ENCODE results near the gene MYOM1. TPM values are rescaled to one million over a fixed set of nuclear protein-coding genes. Genes with fewer than 3 reads are reported as not detected.

Gene MYOM1
- total RNA-seq, 1 donor from 2014 or later = 0.57 TPM

GRCh38 chr18:3194947-3195612 is 24.7 kb downstream of the MYOM1 start:
- DNase-seq (ENCODE audit: low read depth) = no peak

DNA sequence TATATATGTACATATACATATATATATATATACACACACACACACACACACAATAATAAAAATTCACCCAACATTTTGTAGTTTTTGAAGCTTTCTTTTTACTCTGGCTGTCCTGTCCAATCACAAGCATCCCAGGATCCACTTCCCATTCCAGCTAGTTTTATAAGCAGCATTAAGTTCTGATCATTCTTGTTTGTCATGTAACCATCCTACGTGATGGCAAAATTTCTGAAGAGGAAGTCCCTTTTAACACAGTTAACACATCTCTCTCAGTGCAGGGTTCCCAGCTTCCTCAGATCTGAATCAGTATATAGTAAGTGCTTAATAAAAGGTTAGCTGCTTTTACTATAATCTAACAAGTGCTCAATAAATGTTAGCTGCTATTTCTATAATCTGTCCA is 26.4 kb downstream of the MYOM1 start:
- Histone ChIP-seq H3K27ac (ENCODE audit: low read depth, low read length) (no peak overlapping the region), H3K4me3 (ENCODE audit: insufficient read depth, low read depth, low read length) (no peak overlapping the region), H3K4me1 (ENCODE audit: insufficient read depth, low read length) (no peaks in the 10 kb centered on the region), H3K9me3 (ENCODE audit: insufficient read depth, low read depth, low read length) (no peaks in the 10 kb centered on the region), H3K27me3 (ENCODE audit: insufficient read depth, low read length) (no peaks in the 10 kb centered on the region), H3K36me3 (ENCODE audit: insufficient read depth, low read length) (no peaks in the 10 kb centered on the region), H3K79me2 (ENCODE audit: insufficient read depth, low read length) (no peaks in the 10 kb centered on the region), H3K4me2 (ENCODE audit: low read length) (no peak overlapping the region), H2AFZ (ENCODE audit: low read depth, low read length) (no peak overlapping the region), H4K20me1 (ENCODE audit: insufficient read depth, low read length) (no peaks in the 10 kb centered on the region), H3K9ac (ENCODE audit: low read length) (no peak overlapping the region)
- TF ChIP-seq, protein P1, sequence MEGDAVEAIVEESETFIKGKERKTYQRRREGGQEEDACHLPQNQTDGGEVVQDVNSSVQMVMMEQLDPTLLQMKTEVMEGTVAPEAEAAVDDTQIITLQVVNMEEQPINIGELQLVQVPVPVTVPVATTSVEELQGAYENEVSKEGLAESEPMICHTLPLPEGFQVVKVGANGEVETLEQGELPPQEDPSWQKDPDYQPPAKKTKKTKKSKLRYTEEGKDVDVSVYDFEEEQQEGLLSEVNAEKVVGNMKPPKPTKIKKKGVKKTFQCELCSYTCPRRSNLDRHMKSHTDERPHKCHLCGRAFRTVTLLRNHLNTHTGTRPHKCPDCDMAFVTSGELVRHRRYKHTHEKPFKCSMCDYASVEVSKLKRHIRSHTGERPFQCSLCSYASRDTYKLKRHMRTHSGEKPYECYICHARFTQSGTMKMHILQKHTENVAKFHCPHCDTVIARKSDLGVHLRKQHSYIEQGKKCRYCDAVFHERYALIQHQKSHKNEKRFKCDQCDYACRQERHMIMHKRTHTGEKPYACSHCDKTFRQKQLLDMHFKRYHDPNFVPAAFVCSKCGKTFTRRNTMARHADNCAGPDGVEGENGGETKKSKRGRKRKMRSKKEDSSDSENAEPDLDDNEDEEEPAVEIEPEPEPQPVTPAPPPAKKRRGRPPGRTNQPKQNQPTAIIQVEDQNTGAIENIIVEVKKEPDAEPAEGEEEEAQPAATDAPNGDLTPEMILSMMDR (IDR thresholded peaks at IDR 0.05; ENCODE audit: insufficient read depth, low read depth, low read length) = no peak
- TF ChIP-seq EZH2 (IDR thresholded peaks at IDR 0.05; ENCODE audit: insufficient read depth, low read length) = no peak
- Mint-ChIP-seq H3K4me1 (ENCODE audit: low read depth, unreplicated experiment) (no peaks in the 10 kb centered on the region), H3K4me3 (ENCODE audit: unreplicated experiment) (no peak overlapping the region), H3K36me3 (ENCODE audit: low read depth, unreplicated experiment) (no peaks in the 10 kb centered on the region), H3K27me3 (ENCODE audit: low read depth, unreplicated experiment) (no peaks in the 10 kb centered on the region), H3K27ac (ENCODE audit: unreplicated experiment) (no peak overlapping the region), H3K9me3 (ENCODE audit: unreplicated experiment) (no peaks in the 10 kb centered on the region)
- DNase-seq (ENCODE audit: low read depth) (no peak), FAIRE-seq (no peak)

More at GRCh38 chr18:3194947-3195612, 24.7 kb downstream of the MYOM1 start:
- H3K36me3 Mint-ChIP-seq (ENCODE audit: low read depth, unreplicated experiment) = no peaks in the 10 kb centered on the region
- no peaks in the 10 kb centered on the region for H3K27me3 ChIP-seq (ENCODE audit: insufficient read depth, low read length)
- no peak overlapping the region for H3K27ac ChIP-seq (ENCODE audit: low read depth, low read length)
- H3K9me3 ChIP-seq (ENCODE audit: insufficient read depth, low read depth, low read length) = no peaks in the 10 kb centered on the region
- no peaks in the 10 kb centered on the region for H4K20me1 ChIP-seq (ENCODE audit: insufficient read depth, low read length)
- no peaks in the 10 kb centered on the region for H3K9me3 Mint-ChIP-seq (ENCODE audit: unreplicated experiment)
- no peaks in the 10 kb centered on the region for H3K4me1 ChIP-seq (ENCODE audit: insufficient read depth, low read length)
- H3K36me3 ChIP-seq (ENCODE audit: insufficient read depth, low read length) = no peaks in the 10 kb centered on the region
- TF ChIP-seq, protein P1 (IDR thresholded peaks at IDR 0.05; ENCODE audit: insufficient read depth, low read depth, low read length) = no peak
- TF ChIP-seq EZH2 (IDR thresholded peaks at IDR 0.05; ENCODE audit: insufficient read depth, low read length) = no peak
- no peaks in the 10 kb centered on the region for H3K27me3 Mint-ChIP-seq (ENCODE audit: low read depth, unreplicated experiment)
- no peaks in the 10 kb centered on the region for H3K79me2 ChIP-seq (ENCODE audit: insufficient read depth, low read length)
- H3K27ac Mint-ChIP-seq (ENCODE audit: unreplicated experiment) = no peak overlapping the region
- no peak for FAIRE-seq
- no peaks in the 10 kb centered on the region for H3K4me1 Mint-ChIP-seq (ENCODE audit: low read depth, unreplicated experiment)
- no peak overlapping the region for H3K4me2 ChIP-seq (ENCODE audit: low read length)
- H3K9ac ChIP-seq (ENCODE audit: low read length) = no peak overlapping the region
- no peak overlapping the region for H3K4me3 ChIP-seq (ENCODE audit: insufficient read depth, low read depth, low read length)
- H2AFZ ChIP-seq (ENCODE audit: low read depth, low read length) = no peak overlapping the region
- no peak overlapping the region for H3K4me3 Mint-ChIP-seq (ENCODE audit: unreplicated experiment)

- Mint-ChIP-seq H3K36me3 (ENCODE audit: low read depth, unreplicated experiment) (no peaks in the 10 kb centered on the region), H3K9me3 (ENCODE audit: unreplicated experiment) (no peaks in the 10 kb centered on the region), H3K4me3 (ENCODE audit: unreplicated experiment) (no peak overlapping the region), H3K27me3 (ENCODE audit: low read depth, unreplicated experiment) (no peaks in the 10 kb centered on the region), H3K27ac (ENCODE audit: unreplicated experiment) (no peak overlapping the region), H3K4me1 (ENCODE audit: low read depth, unreplicated experiment) (no peaks in the 10 kb centered on the region)
- DNase-seq (ENCODE audit: low read depth) = no peak
- Histone ChIP-seq H3K9me3 (ENCODE audit: insufficient read depth, low read depth, low read length) (no peaks in the 10 kb centered on the region), H3K9ac (ENCODE audit: low read length) (no peak overlapping the region), H3K4me3 (ENCODE audit: insufficient read depth, low read depth, low read length) (no peak overlapping the region), H3K79me2 (ENCODE audit: insufficient read depth, low read length) (no peaks in the 10 kb centered on the region), H3K4me1 (ENCODE audit: insufficient read depth, low read length) (no peaks in the 10 kb centered on the region), H3K4me2 (ENCODE audit: low read length) (no peak overlapping the region), H3K36me3 (ENCODE audit: insufficient read depth, low read length) (no peaks in the 10 kb centered on the region), H3K27ac (ENCODE audit: low read depth, low read length) (no peak overlapping the region), H4K20me1 (ENCODE audit: insufficient read depth, low read length) (no peaks in the 10 kb centered on the region), H3K27me3 (ENCODE audit: insufficient read depth, low read length) (no peaks in the 10 kb centered on the region), H2AFZ (ENCODE audit: low read depth, low read length) (no peak overlapping the region)
- TF ChIP-seq, protein P1 (IDR thresholded peaks at IDR 0.05; ENCODE audit: insufficient read depth, low read depth, low read length) = no peak
- no peak for TF ChIP-seq EZH2 (IDR thresholded peaks at IDR 0.05; ENCODE audit: insufficient read depth, low read length)
- no peak for FAIRE-seq
These were observed 27.0 kb downstream of the MYOM1 start for GRCh38 chr18:3192752-3193151.

Measured in astrocyte (in vitro differentiated cells and primary cell).